Astrocyte (in vitro differentiated cells and primary cell): ENCODE measurements around the gene PPIP5K1. TPM values are rescaled to one million over a fixed set of nuclear protein-coding genes. Genes with fewer than 3 reads are reported as not detected.
A peak's percentile ranks its signal among the peaks of the same experiment; 100 is the strongest.
"Not testable (repeated sequence)": the region's sequence is repeated elsewhere in the genome, so short reads cannot be mapped to it uniquely, and the experiment has no call there.

Experiments
- DNase-seq: peaks from one replicate; pipeline ENCODE4 v3.0.0-alpha.2; 2010; ENCODE audit warnings: low read depth
- FAIRE-seq: peaks from 2 replicates; lab custom pipeline; 2011; peaks lifted over from hg19 to GRCh38; lab: Jason Lieb, UNC
- H2AFZ ChIP-seq: 2 replicates; pipeline ENCODE4 v1.6.0; 2012; ENCODE audit warnings: low read depth, low read length, inconsistent platforms
- H3K27ac ChIP-seq: 2 replicates; pipeline ENCODE4 v1.5.1; 2011; ENCODE audit warnings: low read depth, low read length, inconsistent platforms
- H3K27me3 ChIP-seq: 2 replicates; pipeline ENCODE4 v1.6.0; 2011; ENCODE audit warnings: low read length, inconsistent platforms; ENCODE audit not compliant: insufficient read depth
- H3K36me3 ChIP-seq: 2 replicates; pipeline ENCODE4 v1.5.1; 2011; ENCODE audit warnings: low read length, inconsistent platforms; ENCODE audit not compliant: insufficient read depth
- H3K4me1 ChIP-seq: 2 replicates; pipeline ENCODE4 v1.5.1; 2011; ENCODE audit warnings: low read length, inconsistent platforms; ENCODE audit not compliant: insufficient read depth
- H3K4me2 ChIP-seq: 2 replicates; pipeline ENCODE4 v1.6.0; 2012; ENCODE audit warnings: low read length, inconsistent platforms
- H3K4me3 ChIP-seq: 2 replicates; pipeline ENCODE4 v1.5.1; 2011; ENCODE audit warnings: low read depth, mild to moderate bottlenecking, low read length, inconsistent platforms; ENCODE audit not compliant: insufficient read depth
- H3K79me2 ChIP-seq: 2 replicates; pipeline ENCODE4 v1.6.0; 2012; ENCODE audit warnings: mild to moderate bottlenecking, low read length, inconsistent platforms; ENCODE audit not compliant: insufficient read depth
- H3K9ac ChIP-seq: 2 replicates; pipeline ENCODE4 v1.6.0; 2012; ENCODE audit warnings: mild to moderate bottlenecking, low read length, inconsistent platforms
- H3K9me3 ChIP-seq: 2 replicates; pipeline ENCODE4 v1.5.1; 2012; ENCODE audit warnings: low read depth, mild to moderate bottlenecking, low read length, inconsistent platforms; ENCODE audit not compliant: insufficient read depth
- H4K20me1 ChIP-seq: 2 replicates; pipeline ENCODE4 v1.6.0; 2012; ENCODE audit warnings: low read length, inconsistent platforms; ENCODE audit not compliant: insufficient read depth
- H3K27ac Mint-ChIP-seq: one replicate; pipeline ENCODE4 v1.8.0; 2021; ENCODE audit warnings: mild to moderate bottlenecking, mixed read lengths; ENCODE audit not compliant: unreplicated experiment
- H3K27me3 Mint-ChIP-seq: one replicate; pipeline ENCODE4 v1.8.0; 2021; ENCODE audit warnings: low read depth, mixed read lengths; ENCODE audit not compliant: unreplicated experiment
- H3K36me3 Mint-ChIP-seq: one replicate; pipeline ENCODE4 v1.8.0; 2021; ENCODE audit warnings: low read depth, mixed read lengths; ENCODE audit not compliant: unreplicated experiment
- H3K4me1 Mint-ChIP-seq: one replicate; pipeline ENCODE4 v1.8.0; 2021; ENCODE audit warnings: low read depth, mixed read lengths; ENCODE audit not compliant: unreplicated experiment
- H3K4me3 Mint-ChIP-seq: one replicate; pipeline ENCODE4 v1.8.0; 2021; ENCODE audit warnings: mild to moderate bottlenecking, moderate library complexity, mixed read lengths; ENCODE audit not compliant: unreplicated experiment
- H3K9me3 Mint-ChIP-seq: one replicate; pipeline ENCODE4 v1.8.0; 2021; ENCODE audit warnings: mild to moderate bottlenecking, mixed read lengths; ENCODE audit not compliant: unreplicated experiment
- total RNA-seq: library from RNA; stranded (reverse); gene quantifications from 2 replicates; pipeline ENCODE4 v1.2.1, GENCODE V29; 2021

The PPIP5K1 gene
- total RNA-seq, 1 donor from 2014 or later: 21.4 TPM

GRCh38 chr15:43618700-43619099 lies 28.7 kb upstream of the PPIP5K1 start, which contains the start of gene STRC:
TSS of gene STRC (minus strand) at chr15:43618800. CDS start at chr15:43618722, 78 bp downstream.
- not testable (repeated sequence) for H3K4me3 Mint-ChIP-seq, FAIRE-seq

DNA sequence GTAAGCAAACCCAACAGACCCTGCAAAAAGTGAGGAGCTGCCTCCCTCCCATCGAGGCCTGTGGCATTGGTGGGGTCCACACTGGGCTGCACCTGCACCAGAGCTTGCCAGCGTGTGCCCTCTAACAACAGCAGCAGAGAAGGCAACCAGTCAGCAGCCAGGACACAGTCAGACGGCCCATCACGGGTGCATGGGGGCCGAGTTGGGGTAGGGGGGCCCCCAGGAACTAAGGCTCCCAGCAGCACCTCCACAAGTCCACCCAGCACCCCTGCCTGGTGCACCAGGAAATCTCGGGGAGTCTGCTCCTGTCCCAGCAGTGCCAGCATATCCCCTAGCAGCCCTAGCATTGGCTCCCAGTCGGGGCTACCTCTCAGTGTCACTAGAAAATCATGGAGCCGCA lies 27.7 kb upstream of the PPIP5K1 start:
- H3K79me2 ChIP-seq, H3K4me2 ChIP-seq, H3K4me1 ChIP-seq, FAIRE-seq, H3K4me3 ChIP-seq, H4K20me1 ChIP-seq, H3K27ac ChIP-seq, H3K4me3 Mint-ChIP-seq, H3K36me3 ChIP-seq, H3K27me3 ChIP-seq, H2AFZ ChIP-seq, H3K4me1 Mint-ChIP-seq, DNase-seq, H3K36me3 Mint-ChIP-seq, H3K27me3 Mint-ChIP-seq, H3K9me3 Mint-ChIP-seq, H3K9me3 ChIP-seq, H3K9ac ChIP-seq, H3K27ac Mint-ChIP-seq: not testable (repeated sequence)

More at GRCh38 chr15:43618700-43619099, 28.7 kb upstream of the PPIP5K1 start, which contains the start of gene STRC:
- not testable (repeated sequence) for H3K9me3 Mint-ChIP-seq, H3K36me3 Mint-ChIP-seq, H3K27ac ChIP-seq, H3K9me3 ChIP-seq, DNase-seq, H3K36me3 ChIP-seq, H4K20me1 ChIP-seq, H3K4me2 ChIP-seq, H3K79me2 ChIP-seq, H3K4me1 ChIP-seq, H3K27ac Mint-ChIP-seq, H3K9ac ChIP-seq, H3K4me1 Mint-ChIP-seq, H3K4me3 ChIP-seq, H2AFZ ChIP-seq, H3K27me3 ChIP-seq, H3K27me3 Mint-ChIP-seq

GRCh38 chr15:43602233-43602632 lies 12.2 kb upstream of the PPIP5K1 start:
- not testable (repeated sequence) for H3K27ac Mint-ChIP-seq, H3K4me3 Mint-ChIP-seq, H4K20me1 ChIP-seq, H3K4me1 ChIP-seq, H3K36me3 ChIP-seq, H3K27ac ChIP-seq, H3K9ac ChIP-seq, H3K9me3 ChIP-seq, H3K36me3 Mint-ChIP-seq, H3K4me3 ChIP-seq, H3K4me2 ChIP-seq, H3K4me1 Mint-ChIP-seq, H3K27me3 ChIP-seq, H3K79me2 ChIP-seq, FAIRE-seq, H2AFZ ChIP-seq, H3K9me3 Mint-ChIP-seq
- peak; percentile 13 for DNase-seq
- peaks cover 23% of the 10 kb centered on the region for H3K27me3 Mint-ChIP-seq

DNA sequence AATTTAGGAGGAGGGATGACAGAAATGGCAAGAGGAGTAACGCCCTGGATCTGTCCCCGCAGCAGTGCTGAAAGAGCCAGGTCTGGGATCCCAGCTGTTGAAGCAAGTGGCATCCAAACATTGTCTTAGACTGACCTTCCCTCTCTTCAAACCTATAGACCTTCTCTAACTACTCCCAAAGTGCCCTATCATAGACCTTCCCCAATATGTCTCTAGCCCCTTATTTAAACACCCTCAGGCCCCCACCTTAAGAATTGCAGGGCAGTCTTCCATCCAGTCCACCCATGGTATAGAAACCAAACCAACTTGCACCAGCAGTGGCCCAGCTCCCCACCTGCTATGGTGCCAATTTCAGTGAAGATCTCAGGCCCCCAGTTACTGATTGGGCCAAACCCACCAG lies 10.2 kb upstream of the PPIP5K1 start:
- not testable (repeated sequence) for H3K27ac ChIP-seq, H3K36me3 ChIP-seq, H3K4me3 Mint-ChIP-seq, H3K4me2 ChIP-seq, H3K9me3 ChIP-seq, H2AFZ ChIP-seq, H4K20me1 ChIP-seq, FAIRE-seq, H3K4me3 ChIP-seq, H3K27ac Mint-ChIP-seq, H3K9ac ChIP-seq, H3K4me1 Mint-ChIP-seq, H3K79me2 ChIP-seq, H3K9me3 Mint-ChIP-seq, H3K4me1 ChIP-seq, DNase-seq, H3K36me3 Mint-ChIP-seq, H3K27me3 ChIP-seq
- peaks cover 27% of the 10 kb centered on the region for H3K27me3 Mint-ChIP-seq

DNA sequence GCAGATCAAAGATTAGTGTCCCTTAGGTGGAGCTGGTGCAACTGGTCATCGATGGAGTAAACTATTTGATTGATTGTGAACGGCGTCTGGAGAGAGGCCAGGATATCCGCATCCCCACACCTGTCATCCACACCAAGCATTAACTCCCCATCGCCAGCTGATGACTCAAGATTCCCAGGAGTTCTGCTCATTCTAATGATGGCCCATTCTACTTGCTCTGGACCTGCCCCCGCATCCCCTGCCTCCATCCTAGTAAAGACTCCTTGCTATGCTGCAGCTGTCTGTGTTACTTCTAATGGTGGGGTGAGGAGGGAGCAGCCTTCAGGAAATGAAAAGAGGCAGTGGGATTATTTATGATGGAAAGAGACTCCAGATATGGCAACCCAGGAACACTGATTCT lies 9.1 kb upstream of the PPIP5K1 start:
- H3K27me3 Mint-ChIP-seq: peaks cover 23% of the 10 kb centered on the region
- not testable (repeated sequence) for H3K9me3 Mint-ChIP-seq, H3K27ac ChIP-seq, H3K27ac Mint-ChIP-seq, DNase-seq, H3K4me1 ChIP-seq, H3K9me3 ChIP-seq, H3K4me3 Mint-ChIP-seq, FAIRE-seq, H3K4me1 Mint-ChIP-seq, H4K20me1 ChIP-seq, H2AFZ ChIP-seq, H3K4me3 ChIP-seq, H3K36me3 ChIP-seq, H3K79me2 ChIP-seq, H3K4me2 ChIP-seq, H3K27me3 ChIP-seq, H3K36me3 Mint-ChIP-seq, H3K9ac ChIP-seq

- not testable (repeated sequence) for H3K36me3 ChIP-seq, H3K27ac Mint-ChIP-seq, H3K4me1 Mint-ChIP-seq, H3K4me2 ChIP-seq, H3K4me3 Mint-ChIP-seq, H3K27me3 ChIP-seq, H3K4me3 ChIP-seq, H3K4me1 ChIP-seq, H4K20me1 ChIP-seq, H2AFZ ChIP-seq, H3K36me3 Mint-ChIP-seq, H3K27me3 Mint-ChIP-seq, H3K9me3 ChIP-seq, FAIRE-seq, DNase-seq, H3K79me2 ChIP-seq, H3K27ac ChIP-seq, H3K9ac ChIP-seq, H3K9me3 Mint-ChIP-seq
Measured at GRCh38 chr15:43593328-43594190, 3.6 kb upstream of the PPIP5K1 start, which contains the start of gene CKMT1B. TSS of gene CKMT1B (plus strand) at chr15:43594027. CDS start at chr15:43594219, 192 bp downstream.
